ENCODE results near the gene PHF2.

PHF2 gene

DNA sequence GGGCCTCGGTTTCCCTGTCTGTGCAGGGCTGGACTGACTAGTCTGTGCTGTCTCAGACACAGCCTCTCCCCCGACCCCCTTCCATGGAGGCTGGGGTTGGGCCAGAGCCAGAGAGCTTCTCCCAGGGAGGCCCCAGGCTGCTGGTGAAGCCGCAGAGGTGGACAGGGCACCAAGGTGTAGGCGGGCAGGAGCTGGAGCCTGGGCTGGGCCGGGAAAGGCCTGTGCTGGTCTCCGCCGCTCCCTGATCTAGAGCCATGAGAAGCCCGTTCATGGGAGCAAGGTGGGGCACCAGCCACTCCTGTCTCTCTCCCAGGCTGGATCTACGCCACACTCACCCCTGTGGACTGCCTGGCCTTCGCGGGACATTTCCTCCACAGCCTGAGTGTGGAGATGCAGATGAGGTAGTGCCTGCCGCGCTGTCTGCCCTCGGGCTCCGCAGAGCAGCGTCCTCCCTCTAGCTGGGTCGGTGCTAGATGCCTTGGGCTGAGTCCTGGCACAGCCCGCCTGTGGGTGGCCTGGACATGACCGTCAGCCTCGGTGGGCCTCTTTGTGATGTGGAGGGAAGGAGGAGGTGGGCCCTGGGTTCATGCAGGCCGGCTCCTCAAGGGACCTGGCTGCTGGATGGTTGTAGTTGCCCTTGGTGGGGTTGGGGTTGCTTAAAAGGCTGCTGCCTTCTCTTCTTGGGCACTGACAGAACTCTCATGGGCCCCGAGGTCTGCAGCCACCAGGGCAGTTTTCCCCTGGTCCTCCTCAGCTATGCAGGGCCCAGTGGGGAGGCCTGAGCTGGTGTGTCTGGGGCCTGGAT, 79.4 kb downstream of the PHF2 start:
- no peaks in the 10 kb centered on the region for H3K9me3 ChIP-seq
- TF ChIP-seq, protein P1, sequence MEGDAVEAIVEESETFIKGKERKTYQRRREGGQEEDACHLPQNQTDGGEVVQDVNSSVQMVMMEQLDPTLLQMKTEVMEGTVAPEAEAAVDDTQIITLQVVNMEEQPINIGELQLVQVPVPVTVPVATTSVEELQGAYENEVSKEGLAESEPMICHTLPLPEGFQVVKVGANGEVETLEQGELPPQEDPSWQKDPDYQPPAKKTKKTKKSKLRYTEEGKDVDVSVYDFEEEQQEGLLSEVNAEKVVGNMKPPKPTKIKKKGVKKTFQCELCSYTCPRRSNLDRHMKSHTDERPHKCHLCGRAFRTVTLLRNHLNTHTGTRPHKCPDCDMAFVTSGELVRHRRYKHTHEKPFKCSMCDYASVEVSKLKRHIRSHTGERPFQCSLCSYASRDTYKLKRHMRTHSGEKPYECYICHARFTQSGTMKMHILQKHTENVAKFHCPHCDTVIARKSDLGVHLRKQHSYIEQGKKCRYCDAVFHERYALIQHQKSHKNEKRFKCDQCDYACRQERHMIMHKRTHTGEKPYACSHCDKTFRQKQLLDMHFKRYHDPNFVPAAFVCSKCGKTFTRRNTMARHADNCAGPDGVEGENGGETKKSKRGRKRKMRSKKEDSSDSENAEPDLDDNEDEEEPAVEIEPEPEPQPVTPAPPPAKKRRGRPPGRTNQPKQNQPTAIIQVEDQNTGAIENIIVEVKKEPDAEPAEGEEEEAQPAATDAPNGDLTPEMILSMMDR (IDR thresholded peaks at IDR 0.05), result no peak
- H3K27me3 ChIP-seq, result no peaks in the 10 kb centered on the region
- peaks cover 100% of the 10 kb centered on the region for H3K36me3 ChIP-seq
- no peaks in the 10 kb centered on the region for H3K4me1 ChIP-seq (ENCODE audit: control insufficient read depth in 1 of 2, insufficient read depth in 1 of 2, low read depth in 1 of 2, low read length in 1 of 2)
- no peak overlapping the region for H3K4me3 ChIP-seq (ENCODE audit: low read depth in 1 of 2, low read length in 1 of 2)
- no peak overlapping the region for H3K27ac ChIP-seq

DNA sequence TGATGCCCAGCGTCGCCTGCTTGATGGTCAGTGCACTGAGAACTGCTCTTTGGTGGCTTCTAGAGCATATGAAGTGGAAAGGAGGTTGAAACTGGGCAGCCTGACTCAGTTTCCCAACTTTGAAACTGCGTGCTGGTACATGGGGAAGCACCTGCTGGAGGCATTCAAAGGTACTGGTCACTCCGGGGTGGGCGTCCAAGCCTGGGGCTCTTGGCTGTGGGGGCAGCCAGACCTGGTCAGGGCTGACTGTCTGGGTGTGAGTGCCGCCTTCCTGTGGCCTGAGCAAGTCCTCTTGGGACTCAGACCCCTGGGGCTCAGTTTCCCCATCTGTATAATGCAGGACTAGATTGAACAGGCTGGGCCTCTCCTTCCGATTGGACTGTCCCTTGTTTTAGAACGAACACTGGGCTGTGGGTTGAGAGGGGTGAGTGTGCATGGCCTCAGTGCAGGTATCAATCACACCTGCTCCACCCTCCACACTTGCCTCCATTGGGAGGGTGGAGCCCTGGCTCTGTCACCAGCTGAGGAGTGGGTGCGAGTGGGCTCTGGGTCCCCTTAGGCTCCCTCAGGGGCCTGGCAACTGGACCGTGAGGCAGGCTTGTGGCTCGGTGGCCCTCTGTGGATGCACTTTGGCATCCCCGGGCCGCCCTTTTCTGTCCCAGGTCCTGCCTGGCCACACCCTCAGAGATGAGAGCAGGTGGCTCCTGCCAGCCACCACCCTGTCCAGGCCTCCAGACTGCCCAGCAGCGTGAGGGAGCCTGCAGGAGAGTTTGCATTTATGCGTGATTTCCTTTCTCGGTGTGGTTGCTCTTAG, 80.2 kb downstream of the PHF2 start:
- H3K4me3 ChIP-seq (ENCODE audit: low read depth in 1 of 2, low read length in 1 of 2), result no peak overlapping the region
- no peaks in the 10 kb centered on the region for H3K9me3 ChIP-seq
- peaks cover 93% of the 10 kb centered on the region for H3K36me3 ChIP-seq
- H3K4me1 ChIP-seq (ENCODE audit: control insufficient read depth in 1 of 2, insufficient read depth in 1 of 2, low read depth in 1 of 2, low read length in 1 of 2), result no peaks in the 10 kb centered on the region
- TF ChIP-seq, protein P1 (IDR thresholded peaks at IDR 0.05), result no peak
- H3K27me3 ChIP-seq, result no peaks in the 10 kb centered on the region
- H3K27ac ChIP-seq, result no peak overlapping the region

DNA sequence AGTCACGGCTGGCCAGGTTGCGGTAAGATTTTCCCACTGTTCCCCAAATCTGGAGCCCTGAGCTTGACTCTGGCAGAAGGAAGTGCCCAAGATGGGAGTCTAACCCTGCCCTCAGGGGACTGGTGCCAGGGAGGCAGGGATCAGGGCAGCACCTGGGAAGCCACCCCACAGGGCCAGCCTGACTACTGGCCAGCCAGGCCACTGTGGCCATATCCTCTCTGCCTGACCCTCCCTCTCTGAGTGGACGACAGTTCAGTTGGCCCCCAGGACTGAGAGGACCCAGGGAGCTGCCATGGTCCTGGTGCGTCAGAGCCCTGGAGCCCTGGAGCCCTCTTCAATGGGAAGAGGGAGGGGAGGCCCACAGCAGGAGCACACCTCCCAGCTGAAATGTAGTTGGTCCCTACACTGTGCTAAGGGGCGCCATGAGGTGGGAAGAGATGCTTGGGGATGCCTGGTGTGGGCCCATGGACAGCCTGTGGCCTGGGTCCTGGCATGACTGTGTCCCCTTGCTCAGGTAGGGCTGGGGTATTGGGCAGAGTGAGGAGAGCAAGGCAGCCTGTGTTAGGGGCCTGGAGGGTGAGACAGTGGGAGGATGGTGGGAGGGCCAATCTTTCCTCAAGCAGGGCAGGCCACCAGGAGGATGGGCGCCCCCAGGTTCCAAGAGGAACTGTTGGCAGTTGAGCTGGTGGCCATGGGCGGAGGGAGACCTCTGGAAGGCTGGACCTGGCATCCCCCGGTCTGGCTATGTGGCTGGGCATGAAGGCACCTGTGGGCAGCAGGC, 81.1 kb downstream of the PHF2 start:
- Histone ChIP-seq H3K27me3 (no peaks in the 10 kb centered on the region), H3K4me3 (ENCODE audit: low read depth in 1 of 2, low read length in 1 of 2) (no peak overlapping the region), H3K4me1 (ENCODE audit: control insufficient read depth in 1 of 2, insufficient read depth in 1 of 2, low read depth in 1 of 2, low read length in 1 of 2) (no peaks in the 10 kb centered on the region), H3K36me3 (peaks cover 90% of the 10 kb centered on the region), H3K9me3 (no peaks in the 10 kb centered on the region), H3K27ac (no peak overlapping the region)
- TF ChIP-seq, protein P1 (IDR thresholded peaks at IDR 0.05), result no peak

DNA sequence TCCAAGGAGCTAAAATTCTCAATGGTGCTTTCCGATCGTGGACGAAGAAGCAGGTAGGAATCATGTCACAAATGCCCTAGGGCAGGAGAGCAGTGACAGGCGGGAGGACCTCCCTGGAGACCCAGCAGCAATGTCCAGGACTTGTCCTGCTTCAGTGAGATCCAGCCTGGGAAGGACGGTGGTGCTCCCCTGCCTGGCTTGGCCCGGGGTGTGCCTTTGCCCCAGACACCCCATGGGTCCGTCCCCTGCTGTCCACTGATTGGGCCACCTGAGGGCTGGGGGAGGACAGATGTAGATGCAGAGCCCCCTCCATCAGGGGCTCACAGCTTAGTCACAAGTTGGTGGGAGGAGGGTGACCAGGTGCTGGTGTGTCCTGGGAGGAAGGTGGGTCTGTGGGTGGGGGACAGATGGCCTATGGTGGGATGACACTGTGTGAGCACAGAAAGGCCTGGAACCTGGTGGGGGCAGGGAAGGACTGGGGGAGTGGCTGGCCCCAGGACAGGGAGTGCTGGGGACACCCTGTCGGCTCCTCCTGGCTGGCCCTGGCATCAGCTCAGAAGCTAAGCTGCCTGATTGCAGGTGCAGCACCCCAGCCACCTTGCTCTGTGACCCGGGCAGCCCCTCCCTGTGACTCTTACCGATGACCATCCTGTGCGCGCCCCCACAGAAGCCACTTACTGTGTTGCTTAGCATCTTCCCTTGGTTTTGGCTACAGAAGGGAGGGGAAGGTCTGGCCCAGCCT, 82.0 kb downstream of the PHF2 start:
- Histone ChIP-seq H3K27ac (no peak overlapping the region), H3K9me3 (no peaks in the 10 kb centered on the region), H3K36me3 (peaks cover 90% of the 10 kb centered on the region), H3K4me3 (ENCODE audit: low read depth in 1 of 2, low read length in 1 of 2) (no peak overlapping the region), H3K4me1 (ENCODE audit: control insufficient read depth in 1 of 2, insufficient read depth in 1 of 2, low read depth in 1 of 2, low read length in 1 of 2) (no peaks in the 10 kb centered on the region), H3K27me3 (no peaks in the 10 kb centered on the region)
- TF ChIP-seq, protein P1 (IDR thresholded peaks at IDR 0.05), result no peak
